Measurements from ENCODE around the gene ACSBG1.

ACSBG1 gene

DNA sequence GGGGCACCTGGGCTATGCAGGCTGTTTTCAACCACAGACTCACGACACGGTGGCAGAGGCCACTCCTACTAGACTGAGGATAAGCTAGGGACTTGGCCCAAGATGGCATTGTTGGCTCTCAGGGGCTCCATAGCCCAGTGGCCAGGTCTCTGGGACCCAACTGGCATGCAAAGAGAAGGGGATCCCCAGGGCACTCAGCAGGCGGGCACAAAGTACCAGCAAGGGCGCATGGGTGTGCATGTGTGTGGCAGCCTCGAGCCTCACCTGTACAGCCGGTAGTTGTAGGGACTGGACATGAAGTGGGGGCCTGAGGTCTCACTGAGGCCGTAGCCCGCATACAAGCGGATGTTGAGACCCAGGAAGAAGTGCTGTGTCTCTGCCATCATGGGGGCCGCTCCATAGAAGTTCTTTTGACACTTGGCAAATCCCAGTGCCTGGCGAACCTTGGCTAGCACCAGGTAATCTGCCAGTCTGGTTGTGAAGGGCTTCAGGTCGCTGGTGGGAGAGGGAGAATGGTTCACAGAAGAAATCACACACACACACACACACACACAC lies 55.0 kb downstream of the ACSBG1 start:
- WGBS, 2 experiments (ENCODE audit: insufficient coverage in 2 of 2): 90 to 93% methylated on average over 9 to 10 of the region's 12 CpGs
- Histone ChIP-seq H3K36me3 (ENCODE audit: control insufficient read depth, insufficient read depth, low read length) (no peaks in the 10 kb centered on the region), H3K4me1 (ENCODE audit: control insufficient read depth, insufficient read depth, low read length, poor library complexity, severe bottlenecking) (no peaks in the 10 kb centered on the region), H3K9me3 (ENCODE audit: control insufficient read depth, low read length) (no peaks in the 10 kb centered on the region), H3K4me3 (ENCODE audit: extremely low read depth, insufficient read depth, low read length, poor library complexity, severe bottlenecking) (no peak overlapping the region), H3K27ac (ENCODE audit: low read depth, low read length, severe bottlenecking) (no peak overlapping the region)

- 85 to 86% methylated on average over 4 to 5 of the region's 6 CpGs for WGBS, 2 experiments (ENCODE audit: insufficient coverage in 2 of 2)
- H3K4me1 ChIP-seq (ENCODE audit: control insufficient read depth, insufficient read depth, low read length, poor library complexity, severe bottlenecking): no peaks in the 10 kb centered on the region
Measured at GRCh38 chr15:78178064-78178463, 56.3 kb downstream of the ACSBG1 start.

DNA sequence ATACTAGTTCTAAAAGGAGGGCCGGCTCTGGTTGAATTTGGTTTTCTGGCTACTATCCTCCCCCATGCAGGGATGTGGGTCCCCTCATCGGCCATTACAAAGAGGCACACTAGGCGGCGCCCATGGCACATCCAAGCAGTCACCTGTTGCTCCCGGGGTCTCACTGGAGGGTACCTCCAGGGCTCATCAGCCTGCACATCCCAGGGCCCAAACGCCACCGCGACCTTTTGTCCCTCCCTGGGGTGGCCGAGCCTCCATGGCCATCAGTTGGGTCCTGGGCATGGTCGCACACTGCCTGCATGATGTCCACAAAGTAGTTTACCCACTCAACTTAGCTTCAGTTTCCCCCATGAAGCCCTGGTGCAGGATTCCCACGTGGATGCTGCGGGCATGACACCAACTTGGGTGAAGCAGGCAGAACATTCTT lies 56.9 kb downstream of the ACSBG1 start:
- 17 to 23% methylated on average over 8 to 10 of the region's 12 CpGs for WGBS, 2 experiments (ENCODE audit: insufficient coverage in 2 of 2)
- Histone ChIP-seq H3K36me3 (ENCODE audit: control insufficient read depth, insufficient read depth, low read length) (no peaks in the 10 kb centered on the region), H3K4me1 (ENCODE audit: control insufficient read depth, insufficient read depth, low read length, poor library complexity, severe bottlenecking) (no peaks in the 10 kb centered on the region)

More at GRCh38 chr15:78178064-78178463, 56.3 kb downstream of the ACSBG1 start:
- H3K9me3 ChIP-seq (ENCODE audit: control insufficient read depth, low read length): no peaks in the 10 kb centered on the region
- no peaks in the 10 kb centered on the region for H3K36me3 ChIP-seq (ENCODE audit: control insufficient read depth, insufficient read depth, low read length)
- no peak overlapping the region for H3K4me3 ChIP-seq (ENCODE audit: extremely low read depth, insufficient read depth, low read length, poor library complexity, severe bottlenecking)
- H3K27ac ChIP-seq (ENCODE audit: low read depth, low read length, severe bottlenecking): no peak overlapping the region

DNA sequence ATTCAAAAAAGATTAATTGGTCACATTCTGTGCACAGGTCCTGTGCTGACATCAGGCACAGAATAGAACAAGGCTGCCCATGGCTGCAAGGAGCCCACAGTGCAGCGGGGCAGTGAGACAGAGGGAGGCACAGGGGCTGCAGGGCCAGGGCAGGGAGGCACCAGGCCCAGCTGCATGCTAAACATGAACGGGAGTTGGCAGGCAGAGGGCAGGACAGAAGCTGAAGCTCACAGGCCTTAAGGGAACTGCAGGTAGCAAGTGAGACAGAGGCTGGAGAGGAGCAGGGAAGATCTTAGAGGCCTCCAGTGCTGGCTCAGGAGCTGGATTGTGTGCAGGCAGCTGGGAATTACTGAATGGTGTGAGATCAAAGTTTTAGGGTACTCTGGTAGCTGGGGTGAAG lies 59.0 kb downstream of the ACSBG1 start:
- Histone ChIP-seq H3K4me3 (ENCODE audit: extremely low read depth, insufficient read depth, low read length, poor library complexity, severe bottlenecking) (no peak overlapping the region), H3K36me3 (ENCODE audit: control insufficient read depth, insufficient read depth, low read length) (peaks cover 21% of the 10 kb centered on the region), H3K4me1 (ENCODE audit: control insufficient read depth, insufficient read depth, low read length, poor library complexity, severe bottlenecking) (no peaks in the 10 kb centered on the region), H3K27ac (ENCODE audit: low read depth, low read length, severe bottlenecking) (no peak overlapping the region), H3K9me3 (ENCODE audit: control insufficient read depth, low read length) (no peaks in the 10 kb centered on the region)
- 89 to 95% methylated on average over 2 of the region's 2 CpGs for whole genome bisulfite sequencing, 2 experiments (ENCODE audit: insufficient coverage in 2 of 2)

More for the DNA sequence above, 56.9 kb downstream of the ACSBG1 start:
- Histone ChIP-seq H3K4me3 (ENCODE audit: extremely low read depth, insufficient read depth, low read length, poor library complexity, severe bottlenecking) (no peak overlapping the region), H3K27ac (ENCODE audit: low read depth, low read length, severe bottlenecking) (no peak overlapping the region), H3K9me3 (ENCODE audit: control insufficient read depth, low read length) (no peaks in the 10 kb centered on the region)

- Histone ChIP-seq H3K27ac (ENCODE audit: low read depth, low read length, severe bottlenecking) (no peak overlapping the region), H3K4me1 (ENCODE audit: control insufficient read depth, insufficient read depth, low read length, poor library complexity, severe bottlenecking) (no peaks in the 10 kb centered on the region), H3K4me3 (ENCODE audit: extremely low read depth, insufficient read depth, low read length, poor library complexity, severe bottlenecking) (no peak overlapping the region), H3K36me3 (ENCODE audit: control insufficient read depth, insufficient read depth, low read length) (peaks cover 25% of the 10 kb centered on the region), H3K9me3 (ENCODE audit: control insufficient read depth, low read length) (no peaks in the 10 kb centered on the region)
- WGBS, 2 experiments (ENCODE audit: insufficient coverage in 2 of 2): 84 to 89% methylated on average over 5 to 9 of the region's 9 CpGs
Measured at GRCh38 chr15:78174401-78174800, 60.0 kb downstream of the ACSBG1 start.

DNA sequence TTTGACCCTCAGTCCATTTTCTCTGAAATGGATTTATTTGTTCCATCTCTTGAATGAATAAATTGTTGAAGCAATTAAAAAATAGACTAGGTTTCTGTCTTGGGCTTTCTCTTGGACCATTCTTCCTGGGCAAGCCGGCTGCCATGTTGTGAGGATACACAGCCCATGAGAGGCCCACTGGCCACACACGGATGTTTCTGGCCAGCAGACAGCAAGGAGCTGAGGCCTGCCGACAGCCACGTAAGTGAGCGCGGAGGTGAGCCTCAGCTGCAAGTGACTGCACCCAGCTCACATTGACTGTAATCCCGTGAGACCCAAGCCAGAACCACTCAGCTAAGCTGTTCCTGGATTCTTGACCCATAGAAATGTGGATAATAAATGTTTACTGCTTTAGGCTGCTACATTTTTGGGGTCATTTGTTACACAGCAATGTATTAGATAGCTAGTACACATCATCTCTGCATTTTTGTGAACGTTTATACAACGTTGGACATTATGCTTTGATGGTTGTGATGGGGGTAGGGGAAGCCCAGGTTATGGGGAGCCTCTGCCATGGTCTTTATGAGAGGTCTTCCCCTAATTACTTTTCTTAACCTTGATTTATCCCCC lies 62.4 kb downstream of the ACSBG1 start:
- Histone ChIP-seq H3K36me3 (ENCODE audit: control insufficient read depth, insufficient read depth, low read length) (peaks cover 44% of the 10 kb centered on the region), H3K4me3 (ENCODE audit: extremely low read depth, insufficient read depth, low read length, poor library complexity, severe bottlenecking) (no peak overlapping the region), H3K4me1 (ENCODE audit: control insufficient read depth, insufficient read depth, low read length, poor library complexity, severe bottlenecking) (no peaks in the 10 kb centered on the region), H3K9me3 (ENCODE audit: control insufficient read depth, low read length) (no peaks in the 10 kb centered on the region), H3K27ac (ENCODE audit: low read depth, low read length, severe bottlenecking) (no peak overlapping the region)
- 91 to 97% methylated on average over 7 of the region's 9 CpGs for WGBS, 2 experiments (ENCODE audit: insufficient coverage in 2 of 2)

- 95% methylated on average over 12 to 15 of the region's 17 CpGs for WGBS, 2 experiments (ENCODE audit: insufficient coverage in 2 of 2)
- Histone ChIP-seq H3K27ac (ENCODE audit: low read depth, low read length, severe bottlenecking) (no peak overlapping the region), H3K4me1 (ENCODE audit: control insufficient read depth, insufficient read depth, low read length, poor library complexity, severe bottlenecking) (no peaks in the 10 kb centered on the region), H3K4me3 (ENCODE audit: extremely low read depth, insufficient read depth, low read length, poor library complexity, severe bottlenecking) (no peak overlapping the region), H3K36me3 (ENCODE audit: control insufficient read depth, insufficient read depth, low read length) (peaks cover 53% of the 10 kb centered on the region), H3K9me3 (ENCODE audit: control insufficient read depth, low read length) (no peaks in the 10 kb centered on the region)
Measured at GRCh38 chr15:78170848-78171773, 63.3 kb downstream of the ACSBG1 start.

- peaks cover 68% of the 10 kb centered on the region for H3K36me3 ChIP-seq (ENCODE audit: control insufficient read depth, insufficient read depth, low read length)
- H3K4me3 ChIP-seq (ENCODE audit: extremely low read depth, insufficient read depth, low read length, poor library complexity, severe bottlenecking): no peak overlapping the region
- H3K4me1 ChIP-seq (ENCODE audit: control insufficient read depth, insufficient read depth, low read length, poor library complexity, severe bottlenecking): no peaks in the 10 kb centered on the region
- WGBS, 2 experiments (ENCODE audit: insufficient coverage in 2 of 2): 88 to 95% methylated on average over 4 of the region's 5 CpGs
- H3K9me3 ChIP-seq (ENCODE audit: control insufficient read depth, low read length): no peaks in the 10 kb centered on the region
- no peak overlapping the region for H3K27ac ChIP-seq (ENCODE audit: low read depth, low read length, severe bottlenecking)
Measured at GRCh38 chr15:78168608-78169007, 65.8 kb downstream of the ACSBG1 start.

GRCh38 chr15:78167227-78167888 lies 67.0 kb downstream of the ACSBG1 start:
- peaks cover 71% of the 10 kb centered on the region for H3K36me3 ChIP-seq (ENCODE audit: control insufficient read depth, insufficient read depth, low read length)
- WGBS, 2 experiments (ENCODE audit: insufficient coverage in 2 of 2): 85 to 98% methylated on average over 4 to 6 of the region's 10 CpGs
- no peak overlapping the region for H3K27ac ChIP-seq (ENCODE audit: low read depth, low read length, severe bottlenecking)
- no peak overlapping the region for H3K4me3 ChIP-seq (ENCODE audit: extremely low read depth, insufficient read depth, low read length, poor library complexity, severe bottlenecking)
- no peaks in the 10 kb centered on the region for H3K4me1 ChIP-seq (ENCODE audit: control insufficient read depth, insufficient read depth, low read length, poor library complexity, severe bottlenecking)
- no peaks in the 10 kb centered on the region for H3K9me3 ChIP-seq (ENCODE audit: control insufficient read depth, low read length)

- peaks cover 68% of the 10 kb centered on the region for H3K36me3 ChIP-seq (ENCODE audit: control insufficient read depth, insufficient read depth, low read length)
- H3K27ac ChIP-seq (ENCODE audit: low read depth, low read length, severe bottlenecking): no peak overlapping the region
- H3K4me3 ChIP-seq (ENCODE audit: extremely low read depth, insufficient read depth, low read length, poor library complexity, severe bottlenecking): no peak overlapping the region
- no peaks in the 10 kb centered on the region for H3K9me3 ChIP-seq (ENCODE audit: control insufficient read depth, low read length)
- H3K4me1 ChIP-seq (ENCODE audit: control insufficient read depth, insufficient read depth, low read length, poor library complexity, severe bottlenecking): no peaks in the 10 kb centered on the region
- no CpG with 5 or more reads among the region's 2 CpGs for WGBS, 2 experiments (ENCODE audit: insufficient coverage in 2 of 2)
Measured at GRCh38 chr15:78164010-78164409, 70.4 kb downstream of the ACSBG1 start.

All from mesodermal cell (in vitro differentiated cells).